Activated naive CD4-positive, alpha-beta T cell (primary cell): Measurements from ENCODE around the gene CHST3.
"Not testable (repeated sequence)": the region's sequence is repeated elsewhere in the genome, so short reads cannot be mapped to it uniquely, and the experiment has no call there.

Experiments
- DNase-seq, 4 experiments: peaks; one replicate each; lab custom pipeline; 2025; lab: John Stamatoyannopoulos, UW

CHST3 gene

DNA sequence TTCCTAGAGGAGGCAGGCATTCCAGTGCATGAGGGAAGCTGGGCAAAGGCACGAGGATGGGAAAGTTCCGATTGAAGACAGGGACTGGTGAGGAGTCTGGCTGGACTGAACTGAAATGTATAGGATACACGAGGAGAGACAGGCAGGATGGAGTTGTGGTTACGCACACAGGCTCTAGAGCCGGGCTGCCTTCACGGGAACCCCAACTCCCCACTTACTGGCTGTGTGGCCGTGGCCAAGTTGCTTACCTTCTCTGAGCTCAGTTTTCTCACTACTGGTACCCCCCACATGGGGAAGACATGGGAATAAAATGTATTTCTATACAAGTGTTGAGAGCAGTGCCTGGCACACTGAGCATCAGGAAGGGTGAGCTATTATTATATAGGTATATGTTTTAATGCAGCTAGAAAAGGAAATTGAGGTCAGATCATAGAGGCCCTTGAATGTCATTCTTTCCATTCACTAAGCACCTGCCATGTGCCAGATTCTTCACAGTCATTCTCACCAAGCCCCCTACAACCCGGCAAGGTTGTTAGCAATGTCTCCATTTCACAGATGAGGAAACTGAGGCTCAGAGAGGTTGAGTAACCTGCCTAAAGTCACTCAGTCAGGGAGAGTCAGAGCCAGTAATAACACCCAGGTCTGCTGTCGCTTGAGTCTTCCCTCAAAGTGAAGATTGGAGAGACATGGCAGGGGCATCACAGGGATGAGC lies 9.7 kb downstream of the CHST3 start:
- no peak for DNase-seq

DNA sequence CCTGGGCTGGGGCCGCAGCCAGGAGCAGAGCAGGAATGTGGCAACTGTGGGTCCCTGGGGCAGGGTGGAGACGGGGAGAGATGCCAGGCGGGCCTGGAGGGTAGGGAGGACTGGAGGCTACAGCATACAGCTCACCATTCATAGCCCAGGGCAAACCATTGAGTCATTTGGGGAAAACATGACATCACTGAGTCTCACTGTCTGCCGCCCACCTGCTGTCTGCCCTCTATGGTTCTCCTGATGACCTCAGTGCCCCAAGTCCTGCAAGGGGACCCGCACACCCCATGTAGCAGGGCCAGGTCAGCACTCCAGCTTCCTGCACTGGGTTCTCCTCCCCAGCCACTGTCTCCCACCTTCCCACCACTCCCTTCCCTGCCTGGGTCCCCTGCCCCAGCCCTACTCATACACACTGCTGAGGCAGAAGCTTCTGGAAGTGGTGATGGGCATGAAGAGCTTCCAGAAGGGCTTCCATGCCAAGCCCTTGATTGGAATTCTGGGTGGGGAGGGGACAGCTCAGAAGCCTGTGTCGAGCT lies 10.4 kb downstream of the CHST3 start:
- DNase-seq: no peak

DNA sequence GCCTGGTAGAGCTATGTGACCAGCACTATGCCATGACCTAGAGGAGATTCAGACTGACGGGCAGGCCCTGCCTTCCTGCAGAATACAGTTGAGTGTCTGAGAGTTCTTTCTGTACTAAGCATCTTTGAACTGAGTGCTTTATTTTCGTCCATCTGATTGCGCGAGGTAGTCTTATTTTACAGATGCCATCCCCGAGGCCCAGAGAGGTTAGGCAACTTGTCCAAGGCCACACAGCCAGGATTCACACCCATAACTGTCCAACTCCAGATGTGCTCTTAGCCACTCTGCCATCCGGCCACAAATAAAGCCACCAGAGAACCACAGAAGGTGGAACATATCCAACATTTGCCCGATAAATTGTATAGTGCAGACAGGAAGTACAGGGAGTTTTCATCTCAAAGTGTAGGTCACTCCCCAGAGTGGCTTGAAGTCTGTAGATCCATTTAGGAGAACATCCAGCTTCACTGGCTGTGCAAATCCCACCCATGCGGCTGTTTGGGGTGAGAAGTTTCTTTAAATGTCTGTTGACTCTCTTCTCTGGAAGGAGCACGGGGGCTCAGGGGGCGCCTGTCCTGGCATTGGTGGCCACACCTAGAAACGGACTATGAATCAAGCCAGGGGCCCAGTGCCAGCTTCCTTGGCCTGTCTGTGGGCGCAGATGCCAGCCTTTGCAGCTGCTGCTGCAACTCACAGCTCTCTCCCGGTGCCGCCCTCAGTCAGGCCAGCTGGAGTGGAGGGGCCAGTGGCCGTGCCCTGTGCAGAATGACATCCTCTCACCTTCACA lies 11.1 kb downstream of the CHST3 start:
- no peak for DNase-seq

DNA sequence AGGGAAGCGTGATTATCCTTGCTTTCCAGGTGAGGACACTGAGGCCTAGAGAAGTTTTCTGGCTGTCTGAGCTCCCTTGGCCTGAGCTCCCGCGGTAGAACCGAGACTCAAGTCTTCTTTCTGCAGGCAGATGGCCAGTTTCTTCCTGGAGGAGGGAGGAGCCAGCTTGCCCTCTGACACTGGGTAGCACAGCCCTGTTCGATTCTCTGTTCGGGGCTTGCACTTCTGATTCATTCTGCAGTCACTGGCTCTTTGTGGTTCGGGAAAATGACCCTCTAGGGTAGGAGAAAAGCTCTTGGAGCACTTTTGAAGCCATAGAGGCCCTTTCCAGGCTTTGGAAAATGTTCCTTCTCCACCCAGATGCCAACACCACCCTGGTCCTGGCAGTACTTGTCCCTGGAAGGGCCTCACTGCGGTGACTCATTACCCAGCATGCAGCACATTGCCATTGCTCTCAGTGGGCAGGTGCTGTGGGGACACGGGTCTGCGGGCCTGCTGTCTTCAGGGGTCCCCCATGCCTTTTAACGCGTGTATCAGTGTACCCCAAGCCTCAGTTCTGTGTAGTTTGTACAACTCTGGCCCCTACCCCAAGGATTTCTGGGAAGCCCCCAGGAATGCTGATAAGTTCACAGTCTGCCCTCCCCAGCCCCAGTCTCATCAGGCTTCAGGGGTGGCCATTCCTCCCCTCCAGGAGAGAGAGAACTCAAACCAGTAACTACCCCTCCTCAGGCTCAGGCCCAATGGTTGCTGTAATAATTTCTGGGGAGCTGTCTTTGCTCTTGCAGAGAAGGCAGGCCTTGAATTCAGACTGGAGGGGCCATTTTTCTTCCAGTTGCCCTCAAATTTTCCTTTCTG lies 11.9 kb downstream of the CHST3 start:
- DNase-seq: no peak

DNA sequence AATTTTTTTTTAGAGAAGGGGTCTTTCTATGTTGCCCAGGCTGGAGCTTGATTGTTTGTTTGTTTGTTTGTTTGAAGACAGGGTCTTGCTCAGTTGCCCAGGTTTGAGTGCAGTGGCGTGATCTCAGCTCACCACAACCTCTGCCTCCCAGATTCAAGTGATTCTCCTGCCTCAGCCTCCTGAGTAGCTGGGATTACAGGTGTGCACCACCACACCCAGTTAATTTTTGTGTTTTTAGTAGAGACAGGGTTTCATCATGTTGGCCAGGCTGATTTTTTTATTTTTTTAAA lies 13.4 kb downstream of the CHST3 start:
- not testable (repeated sequence) for DNase-seq

DNA sequence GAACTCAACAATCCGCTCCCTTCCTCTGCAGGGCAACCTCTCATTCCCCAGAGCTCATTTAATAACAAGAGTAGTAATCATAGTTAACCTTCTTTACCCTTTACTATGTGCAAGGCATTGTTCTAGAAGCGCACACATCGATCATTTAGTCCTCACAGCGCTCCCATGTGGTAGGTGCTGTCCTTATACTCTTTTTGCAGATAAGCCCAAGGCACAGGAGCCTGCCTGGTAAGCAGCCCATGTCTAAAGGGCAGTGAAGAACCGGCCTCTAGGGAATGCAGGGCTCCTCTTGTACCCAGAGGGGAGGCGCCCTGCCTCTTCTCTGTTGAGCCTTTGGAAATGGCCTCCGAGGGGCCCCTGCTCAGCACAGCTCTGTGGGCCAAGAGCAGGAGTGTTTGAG lies 14.3 kb downstream of the CHST3 start:
- DNase-seq: no peak

DNA sequence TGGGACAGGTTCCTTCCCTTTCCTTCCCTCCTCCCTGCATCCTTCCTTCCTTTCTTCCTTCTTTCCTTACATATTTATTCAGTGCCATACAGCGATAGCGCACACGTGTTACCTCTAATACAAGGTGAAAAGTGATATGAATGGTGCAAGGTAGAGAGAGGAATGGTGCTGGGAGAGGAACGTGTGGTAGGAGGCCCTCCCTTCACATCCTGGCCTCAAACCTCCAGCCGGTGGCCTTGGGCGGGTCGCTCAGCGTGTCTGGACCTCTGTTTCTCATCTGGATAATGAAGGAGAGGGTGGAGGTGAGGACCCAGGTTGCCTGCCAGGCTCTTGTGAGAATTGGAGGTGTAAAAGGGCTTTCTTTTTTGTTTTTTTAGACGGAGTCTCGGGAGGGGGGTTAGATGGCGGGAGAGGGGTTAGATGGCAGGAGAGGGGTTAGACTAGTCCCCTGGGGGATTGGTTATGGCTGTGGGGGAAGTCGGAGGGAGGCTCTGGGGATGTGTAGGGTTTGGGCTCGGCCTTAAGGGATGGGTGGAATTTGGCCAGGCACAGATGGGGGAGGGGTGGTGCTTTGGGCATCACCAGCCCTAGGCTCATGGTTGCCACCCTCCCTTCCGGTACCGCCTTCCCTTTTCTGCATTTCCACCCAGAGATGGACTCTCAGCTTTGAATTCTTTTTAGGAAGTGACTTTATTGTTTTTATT lies 14.9 kb downstream of the CHST3 start:
- DNase-seq: no peak

DNA sequence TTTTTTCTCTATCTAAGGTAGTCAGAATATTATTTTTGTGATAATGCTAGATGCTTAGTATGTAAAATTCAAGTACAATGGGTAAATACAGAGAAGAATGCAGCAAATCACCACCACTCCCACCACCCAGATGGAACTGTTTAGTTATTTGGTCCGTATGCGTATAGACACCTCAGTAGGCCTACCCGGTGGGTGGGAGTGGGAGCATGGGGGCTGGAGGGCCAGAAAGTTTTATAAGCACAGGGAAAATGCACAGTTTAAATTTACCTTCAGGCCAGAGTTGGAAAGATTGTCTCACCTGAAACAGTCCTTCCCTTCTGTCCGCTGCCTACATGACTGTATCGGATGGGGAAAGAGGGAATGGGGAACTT lies 15.5 kb downstream of the CHST3 start:
- DNase-seq: no peak

DNA sequence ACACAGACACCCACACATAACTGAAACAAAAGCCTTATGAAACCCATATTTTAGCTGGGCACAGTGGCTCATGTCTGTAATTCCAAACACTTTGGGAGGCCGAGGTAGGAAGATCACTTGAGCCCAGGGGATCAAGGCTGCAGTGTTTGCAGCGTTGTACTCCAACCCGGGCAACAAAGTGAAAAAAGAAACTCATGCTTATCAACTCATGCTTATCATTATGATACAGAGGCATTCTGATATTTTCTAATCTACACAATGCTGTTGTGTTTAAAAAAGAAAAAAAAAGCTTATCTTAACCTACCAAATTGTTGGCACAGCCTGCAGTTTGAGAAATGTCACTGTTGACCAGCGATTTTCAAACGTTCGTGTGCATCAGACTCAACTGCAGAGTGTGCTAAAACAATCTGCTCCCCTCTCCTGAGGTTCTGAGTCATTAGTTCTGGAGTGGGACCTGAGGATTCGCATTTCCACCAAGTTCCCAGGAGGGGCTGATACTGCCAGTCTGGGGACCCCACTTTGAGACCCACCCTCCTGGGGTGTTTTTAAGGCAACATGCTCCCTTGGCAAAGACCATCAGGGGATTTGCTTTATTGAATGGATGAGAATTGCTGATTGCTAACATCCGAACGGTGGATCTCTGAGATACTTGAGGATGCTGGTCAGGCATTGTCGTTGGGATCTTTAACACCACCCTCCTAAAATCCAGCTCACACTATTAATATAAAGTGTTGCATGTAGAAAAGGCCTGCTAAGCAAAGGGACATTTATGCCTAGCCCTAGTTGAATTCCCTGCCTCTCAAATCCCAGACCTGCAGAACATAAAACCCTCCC lies 16.2 kb downstream of the CHST3 start:
- no peak for DNase-seq

DNA sequence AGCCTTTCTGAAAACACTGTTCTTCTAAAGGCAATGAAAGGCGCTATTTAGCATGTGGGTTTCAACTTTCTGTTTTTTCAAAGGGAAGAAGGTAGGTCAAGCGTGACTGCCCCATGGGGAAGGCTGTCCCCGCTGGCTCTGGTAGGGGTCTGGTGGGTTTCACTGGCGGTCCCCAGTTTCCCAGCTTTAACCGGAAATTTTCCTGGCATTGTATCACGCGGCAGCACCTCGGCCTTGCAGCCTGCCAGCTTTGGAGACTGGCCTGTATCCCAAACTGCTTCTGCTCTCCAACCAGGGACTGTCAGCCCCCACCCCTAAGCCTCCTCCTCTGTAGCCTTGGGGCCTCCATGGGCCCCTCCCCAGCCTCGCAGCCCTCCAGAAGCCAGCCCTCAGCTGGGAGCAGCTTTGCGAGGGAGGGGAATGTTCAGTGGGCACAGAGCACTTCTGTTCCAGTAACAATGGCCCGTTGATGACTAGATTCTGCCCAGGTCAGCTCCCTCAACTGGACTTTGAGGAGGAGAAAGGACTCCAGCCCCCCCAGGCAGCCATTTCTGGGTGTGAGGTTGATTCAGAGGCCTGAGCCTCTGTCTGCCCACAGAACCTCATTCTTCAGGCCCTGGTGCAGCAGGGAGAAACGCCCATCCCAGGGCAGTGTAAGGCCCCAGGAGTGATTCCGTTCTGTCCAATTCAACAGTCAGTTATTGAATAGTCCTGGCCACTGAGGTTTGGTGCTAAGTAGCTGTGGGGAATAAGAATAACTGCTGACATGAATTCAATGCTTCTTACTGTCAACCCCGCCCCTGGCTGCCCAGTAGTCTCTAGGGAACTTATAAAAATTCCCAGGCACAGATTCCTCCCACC lies 17.1 kb downstream of the CHST3 start:
- DNase-seq: no peak

DNA sequence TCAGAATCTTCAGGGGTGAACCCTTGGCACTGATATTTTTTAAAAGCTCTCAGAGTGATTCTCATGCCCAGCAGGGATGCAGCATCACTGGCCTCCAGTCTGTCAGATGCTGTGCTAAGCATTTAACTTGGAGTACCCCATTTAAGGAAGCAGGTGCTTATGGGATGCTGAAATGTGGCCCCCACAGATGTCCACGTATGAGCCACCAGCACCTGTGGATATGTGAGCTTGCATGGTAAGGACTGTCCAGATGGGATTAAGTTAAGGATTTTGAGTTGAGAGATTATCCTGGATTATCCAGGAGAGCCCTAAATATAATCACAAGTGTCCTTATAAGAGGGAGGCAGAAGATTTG lies 17.7 kb downstream of the CHST3 start:
- DNase-seq: no peak

DNA sequence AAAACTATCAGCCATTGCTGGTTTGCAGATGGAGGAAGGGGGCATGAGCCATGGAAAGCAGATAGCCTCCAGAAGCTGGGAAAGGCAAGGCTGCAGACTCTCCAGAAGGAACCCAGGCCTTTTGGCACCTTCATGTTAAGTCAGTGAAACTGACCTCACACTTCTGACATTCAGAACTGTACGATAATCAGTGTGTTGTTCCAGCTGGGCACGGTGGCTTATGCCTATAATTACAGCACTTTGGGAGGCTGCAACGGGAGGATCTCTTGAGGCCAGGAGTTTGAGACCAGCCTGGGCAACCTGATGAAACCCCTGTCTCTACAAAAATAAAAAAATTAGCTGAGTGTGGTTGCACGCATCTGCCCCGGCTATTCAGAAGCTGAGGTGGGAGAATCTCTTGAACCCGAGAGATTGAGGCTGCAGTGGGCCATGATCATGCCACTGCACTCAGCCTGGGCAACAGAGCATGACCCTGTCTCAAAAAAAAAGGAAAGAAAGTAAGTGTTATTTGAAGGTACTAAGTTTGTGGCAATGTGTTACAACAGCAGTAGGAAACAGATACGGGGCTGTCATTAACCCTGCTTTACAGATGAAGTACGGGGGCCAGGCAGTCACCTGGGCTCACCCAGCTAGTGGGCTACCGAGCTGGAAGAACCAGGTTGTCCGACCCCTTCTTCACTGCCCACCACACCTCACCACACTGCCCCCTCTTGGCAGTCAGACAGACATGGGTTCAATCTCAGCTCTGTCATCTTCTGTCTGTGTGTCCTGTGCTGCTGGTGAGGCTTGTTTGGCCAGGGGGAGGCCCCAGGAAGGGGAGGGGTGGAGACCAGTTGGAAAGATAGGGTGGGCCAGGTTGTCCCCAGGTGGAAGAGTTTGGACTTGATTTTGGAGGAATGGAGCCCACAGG lies 18.3 kb downstream of the CHST3 start:
- DNase-seq: no peak

DNA sequence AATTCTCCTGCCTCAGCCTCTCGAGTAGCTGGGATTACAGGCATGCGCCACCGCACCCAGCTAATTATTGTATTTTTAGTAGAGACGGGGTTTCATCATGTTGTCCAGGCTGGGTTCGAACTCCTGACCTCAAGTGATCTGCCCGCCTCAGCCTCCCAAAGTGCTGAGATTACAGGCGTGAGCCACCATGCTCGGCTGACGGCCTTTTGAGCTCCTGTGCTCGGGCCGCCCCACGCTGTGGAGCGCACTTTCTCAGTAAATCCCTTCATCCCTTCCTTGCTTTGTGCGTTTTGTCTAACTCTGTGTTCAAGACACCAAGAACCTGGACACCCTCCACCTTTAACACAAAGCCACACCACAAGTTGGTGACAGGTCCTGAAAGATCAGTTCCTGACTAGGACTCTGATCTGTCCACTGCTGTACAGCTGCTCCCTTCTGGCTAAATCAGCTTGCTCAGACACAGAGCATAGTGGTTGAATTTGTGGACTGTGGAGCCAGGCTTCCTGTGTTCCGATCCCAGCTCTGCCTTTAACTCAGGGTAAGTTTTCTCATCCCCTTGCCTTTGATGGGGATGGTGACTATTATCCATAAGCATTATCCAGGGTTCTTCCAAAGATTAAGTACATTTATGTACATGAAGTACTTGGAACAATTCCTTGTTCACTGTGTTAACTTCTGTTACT lies 20.1 kb downstream of the CHST3 start:
- DNase-seq: no peak

DNA sequence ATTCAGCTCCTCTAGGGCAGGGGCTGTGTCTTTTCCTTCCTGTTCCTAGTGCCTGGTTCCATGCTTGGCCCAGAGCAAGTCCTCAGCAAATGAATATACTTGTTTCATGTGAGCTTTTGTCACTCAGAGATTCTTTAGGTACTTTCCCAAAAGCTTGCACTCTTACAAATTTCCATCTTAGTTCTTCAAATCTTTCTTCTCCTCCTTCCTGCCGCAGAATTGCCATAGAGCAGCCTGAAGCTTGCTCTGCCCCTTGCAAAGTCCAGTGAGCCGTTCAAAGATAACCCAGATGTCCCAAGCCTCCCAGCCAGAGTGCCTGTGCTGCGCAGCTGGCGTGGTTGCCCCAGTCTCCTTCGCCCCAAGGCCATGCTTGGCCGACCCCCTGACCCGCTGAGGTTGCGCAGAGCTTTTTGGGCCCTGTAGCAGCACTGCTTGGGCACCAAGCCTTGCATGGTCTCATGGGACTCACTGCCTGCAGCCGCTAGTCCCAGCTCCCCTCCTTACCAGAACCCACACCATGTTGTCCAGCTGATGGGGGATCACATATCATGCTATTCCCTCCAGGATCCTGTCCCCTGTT lies 20.7 kb downstream of the CHST3 start:
- no peak for DNase-seq

DNA sequence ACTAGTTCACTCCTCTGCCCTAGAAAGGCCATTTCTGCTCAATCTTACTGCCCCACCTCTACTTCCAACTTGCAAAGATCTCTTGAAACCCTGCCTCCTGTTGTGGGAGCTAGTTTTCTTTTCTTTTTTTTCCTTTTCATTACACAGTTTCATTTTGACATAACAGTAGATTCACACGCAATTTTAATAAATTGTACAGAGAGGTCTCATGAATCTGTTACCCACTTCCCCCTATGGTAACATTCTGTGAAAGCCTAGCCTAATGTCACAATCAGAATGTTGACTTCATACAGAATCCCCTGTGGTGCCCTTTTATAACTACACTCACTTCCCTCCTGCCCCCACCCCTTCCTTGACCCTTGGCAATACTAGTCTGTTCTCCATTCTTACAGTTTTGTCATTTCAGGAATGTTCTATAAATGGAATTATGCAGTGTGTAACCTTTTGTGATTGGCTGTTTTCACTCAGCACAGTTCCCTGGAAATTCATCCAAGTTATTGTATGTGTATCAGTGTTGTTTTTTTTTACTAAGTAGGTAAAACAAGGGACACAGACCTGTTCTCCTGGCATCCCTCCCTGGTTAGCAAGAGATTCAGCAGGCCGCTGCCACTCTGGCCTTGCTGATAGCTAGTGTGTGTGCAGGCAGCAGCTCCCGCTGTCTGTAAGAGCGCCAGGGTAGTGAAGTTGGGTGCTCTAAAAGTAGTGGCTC lies 21.5 kb downstream of the CHST3 start:
- DNase-seq: no peak

DNA sequence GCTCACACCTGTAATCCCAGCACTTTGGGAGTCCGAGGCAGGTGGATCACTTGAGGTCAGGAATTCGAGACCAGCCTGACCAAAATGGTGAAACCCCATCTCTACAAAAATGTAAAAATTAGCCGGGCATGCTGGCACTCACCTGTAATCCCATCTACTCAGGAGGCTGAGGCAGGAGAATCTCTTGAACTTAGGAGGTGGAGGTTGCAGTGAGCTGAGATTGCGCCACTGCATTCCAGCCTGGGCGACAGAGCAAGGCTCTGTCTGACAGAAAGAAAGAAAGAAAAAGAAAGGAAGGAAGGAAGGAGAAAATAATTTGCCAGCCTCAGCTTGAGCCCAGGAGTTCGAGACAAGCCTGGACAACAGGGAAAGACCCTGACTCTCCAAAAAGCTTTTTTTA lies 24.7 kb downstream of the CHST3 start:
- not testable (repeated sequence) for DNase-seq

DNA sequence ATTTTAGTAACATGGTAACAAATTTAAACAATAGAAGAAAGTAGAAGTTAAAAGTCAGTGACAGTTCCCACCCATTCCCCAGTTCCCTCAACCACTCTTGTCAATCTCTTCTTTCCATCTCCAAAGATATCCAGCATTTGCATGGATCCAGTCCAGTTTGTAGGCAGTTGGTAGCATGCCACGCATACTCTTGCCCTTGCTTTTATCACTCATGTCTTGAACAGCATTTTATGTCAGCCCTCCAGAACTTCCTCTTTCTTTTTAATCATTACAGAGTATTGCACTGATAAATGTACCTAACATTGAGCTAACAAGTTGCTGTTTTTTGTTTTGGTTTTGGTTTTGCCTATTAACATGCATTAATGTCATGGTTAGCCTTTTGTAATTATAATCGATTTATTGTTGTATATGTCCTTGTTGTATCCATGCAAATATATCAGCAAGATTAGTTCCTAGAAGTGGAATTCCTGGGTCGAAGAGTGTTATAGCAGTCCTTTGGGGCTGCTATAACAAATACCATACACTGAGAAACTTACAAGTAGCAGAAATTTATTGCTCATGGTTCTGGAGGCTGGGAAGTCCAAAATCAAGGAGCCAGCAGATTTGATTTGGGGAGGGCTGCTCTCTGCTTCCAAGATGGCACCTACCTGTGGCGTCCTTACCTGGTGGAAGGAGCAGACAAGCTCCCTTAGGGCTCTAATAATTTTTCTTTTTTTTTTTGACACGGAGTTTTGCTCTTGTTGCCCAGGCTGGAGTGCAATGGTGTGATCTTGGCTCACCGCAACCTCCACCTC lies 25.7 kb downstream of the CHST3 start:
- no peak for DNase-seq
